NCI-H1930 (cell line): ENCODE data around the gene MEF2B.
"Not testable (repeated sequence)": the region's sequence is repeated elsewhere in the genome, so short reads cannot be mapped to it uniquely, and the experiment has no call there.

Experiments used
- DNase-seq, 2 experiments: peaks; one replicate each; lab custom pipeline; 2025; lab: John Stamatoyannopoulos, UW

Gene MEF2B

GRCh38 chr19:19123386-19123785 lies 46.7 kb downstream of the MEF2B start:
- DNase-seq = no peak

GRCh38 chr19:19122902-19123301 lies 47.2 kb downstream of the MEF2B start:
- no peak for DNase-seq

- DNase-seq = no peak
Observed at GRCh38 chr19:19121371-19121770, 48.7 kb downstream of the MEF2B start.

- DNase-seq = no peak
Observed at GRCh38 chr19:19120308-19121231, 49.5 kb downstream of the MEF2B start.

- DNase-seq = no peak
Observed at GRCh38 chr19:19119325-19120237, 50.5 kb downstream of the MEF2B start.

GRCh38 chr19:19115954-19116353 lies 54.1 kb downstream of the MEF2B start:
- no peak for DNase-seq

- DNase-seq = no peak
Observed at GRCh38 chr19:19113040-19113626, 56.9 kb downstream of the MEF2B start.

- DNase-seq = no peak
Observed at GRCh38 chr19:19111967-19112580, 58.0 kb downstream of the MEF2B start.

GRCh38 chr19:19111136-19111835 lies 58.8 kb downstream of the MEF2B start:
- DNase-seq = no peak

GRCh38 chr19:19110410-19111135 lies 59.5 kb downstream of the MEF2B start:
- no peak for DNase-seq

GRCh38 chr19:19109601-19110000 lies 60.5 kb downstream of the MEF2B start:
- DNase-seq = no peak

- DNase-seq = no peak
Observed at GRCh38 chr19:19107654-19108053, 62.4 kb downstream of the MEF2B start.

GRCh38 chr19:19106938-19107337 lies 63.1 kb downstream of the MEF2B start:
- not testable (repeated sequence) for DNase-seq

- no peak for DNase-seq
Observed at GRCh38 chr19:19106056-19106551, 64.0 kb downstream of the MEF2B start.

GRCh38 chr19:19105365-19106055 lies 64.6 kb downstream of the MEF2B start:
- DNase-seq = no peak

GRCh38 chr19:19103167-19103566 lies 66.9 kb downstream of the MEF2B start:
- no peak for DNase-seq

GRCh38 chr19:19102566-19102965 lies 67.5 kb downstream of the MEF2B start:
- DNase-seq = not testable (repeated sequence)

GRCh38 chr19:19101540-19101939 lies 68.5 kb downstream of the MEF2B start:
- no peak for DNase-seq

GRCh38 chr19:19098703-19099632 lies 71.1 kb downstream of the MEF2B start:
- no peak for DNase-seq
